H1 (cell line): ENCODE data around the gene ANKRD40CL. TPM values are rescaled to one million over a fixed set of nuclear protein-coding genes. Genes with fewer than 3 reads are reported as not detected.

ENCODE experiments used
- CREB1 ChIP-seq: IDR thresholded peaks from 2 replicates; pipeline ENCODE4 v1.6.1; 2012; ENCODE audit warnings: inconsistent platforms
- JUND ChIP-seq: IDR thresholded peaks from 2 replicates; pipeline ENCODE4 v1.6.1; 2011; ENCODE audit warnings: mild to moderate bottlenecking, improper control_type of control experiment, low read length
- RNF2 ChIP-seq: fragments of 200-900, 300-1000 bp; sonication (generic); IDR thresholded peaks from 2 replicates; pipeline ENCODE4 v1.7.1; 2016; ENCODE audit warnings: borderline replicate concordance, low read depth, mild to moderate bottlenecking, antibody characterized with exemption, low read length; ENCODE audit not compliant: poor library complexity, severe bottlenecking; ENCODE audit errors: missing control alignments
- polyA plus RNA-seq, 7 experiments: library from polyadenylated mRNA; depleted of rRNA in 3 of 7; stranded (reverse) in 5 of 7; unstranded in 2 of 7; fragments of >200 nt in 5 of 7; fragments of 200-250 nt in 2 of 7; gene quantifications; 1 replicate in 5 of 7; 2 replicates in 1 of 7; 4 replicates in 1 of 7; pipeline versions ENCODE4 v1.2.1 to v1.2.3, GENCODE V29; 2011 to 2013; ENCODE audit warnings: missing spikeins in 2 of 7, mixed read lengths in 2 of 7
- total RNA-seq: library from RNA; stranded (reverse); fragmentation: NEBNext Ultra II Directional; extraction: Animal tissue kit (Norgen Biotek cat#: 25700); gene quantifications from 2 replicates; pipeline ENCODE4 v1.2.1, GENCODE V29; 2021

The ANKRD40CL gene
- total and polyA plus RNA-seq, 2 of the 8 experiments (the other 6 are each of a cell fraction or from before 2014, with no cell fraction given): not detected

DNA sequence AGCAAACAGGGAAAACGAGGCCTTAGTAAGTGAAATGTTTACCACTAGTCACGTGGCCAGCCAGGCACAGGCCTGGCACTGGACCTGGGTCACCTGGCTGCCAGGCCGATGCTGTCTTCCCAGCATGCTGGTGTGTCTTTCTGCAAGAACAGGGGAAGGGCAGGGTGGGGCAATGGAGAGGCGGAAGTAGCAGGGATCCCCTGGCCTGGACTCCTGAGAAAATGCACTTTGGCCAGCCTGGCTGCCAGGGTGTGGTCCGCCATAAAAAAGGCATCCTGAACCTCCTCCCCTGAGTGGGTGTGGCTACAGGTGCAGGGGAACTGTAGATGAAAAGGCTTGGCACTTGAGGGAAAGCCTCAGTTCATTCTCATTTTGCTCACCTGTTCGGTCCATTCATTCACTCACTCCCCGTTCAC lies 1.0 kb upstream of the ANKRD40CL start (continued):
- TF ChIP-seq RNF2: no peak
- no peak for TF ChIP-seq JUND
- no peak for TF ChIP-seq CREB1
